Mammary epithelial cell (primary cell): Measurements from ENCODE around the gene STYXL2.

ENCODE experiments used
- EZH2 ChIP-seq: IDR thresholded peaks from 2 replicates; pipeline ENCODE4 v1.6.1; 2012; ENCODE audit warnings: low read length, inconsistent platforms, borderline replicate concordance
- TF ChIP-seq, protein P1 (sequence below), 2 donors: IDR thresholded peaks in 1 of 2; conservative IDR thresholded peaks in 1 of 2; 2 replicates each; pipeline ENCODE4 v1.5.1; 2011 to 2012; ENCODE audit warnings: inconsistent platforms in 2 of 2, low read length in 2 of 2, mild to moderate bottlenecking in 2 of 2, control low read depth in 1 of 2, low read depth in 1 of 2; ENCODE audit not compliant: insufficient read depth in 1 of 2; ENCODE audit errors: extremely low read depth in 1 of 2

DNA sequence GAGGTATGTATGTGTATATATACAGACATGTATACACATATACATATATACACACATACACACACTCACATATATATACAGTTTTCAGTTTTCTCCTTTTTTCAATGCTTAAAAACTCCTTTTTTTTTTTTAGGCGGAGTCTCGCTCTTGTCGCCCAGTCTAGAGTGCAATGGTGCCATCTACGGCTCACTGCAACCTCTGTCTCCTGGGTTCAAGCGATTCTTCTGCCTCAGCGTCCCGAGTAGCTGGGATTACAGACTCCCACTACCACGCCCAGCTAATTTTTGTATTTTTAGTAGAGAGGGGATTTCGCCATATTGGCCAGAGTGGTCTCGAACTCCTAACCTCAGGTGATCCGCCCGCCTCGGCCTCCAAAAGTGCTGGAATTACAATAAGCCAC is 27.0 kb downstream of the STYXL2 start:
- TF ChIP-seq, protein P1, sequence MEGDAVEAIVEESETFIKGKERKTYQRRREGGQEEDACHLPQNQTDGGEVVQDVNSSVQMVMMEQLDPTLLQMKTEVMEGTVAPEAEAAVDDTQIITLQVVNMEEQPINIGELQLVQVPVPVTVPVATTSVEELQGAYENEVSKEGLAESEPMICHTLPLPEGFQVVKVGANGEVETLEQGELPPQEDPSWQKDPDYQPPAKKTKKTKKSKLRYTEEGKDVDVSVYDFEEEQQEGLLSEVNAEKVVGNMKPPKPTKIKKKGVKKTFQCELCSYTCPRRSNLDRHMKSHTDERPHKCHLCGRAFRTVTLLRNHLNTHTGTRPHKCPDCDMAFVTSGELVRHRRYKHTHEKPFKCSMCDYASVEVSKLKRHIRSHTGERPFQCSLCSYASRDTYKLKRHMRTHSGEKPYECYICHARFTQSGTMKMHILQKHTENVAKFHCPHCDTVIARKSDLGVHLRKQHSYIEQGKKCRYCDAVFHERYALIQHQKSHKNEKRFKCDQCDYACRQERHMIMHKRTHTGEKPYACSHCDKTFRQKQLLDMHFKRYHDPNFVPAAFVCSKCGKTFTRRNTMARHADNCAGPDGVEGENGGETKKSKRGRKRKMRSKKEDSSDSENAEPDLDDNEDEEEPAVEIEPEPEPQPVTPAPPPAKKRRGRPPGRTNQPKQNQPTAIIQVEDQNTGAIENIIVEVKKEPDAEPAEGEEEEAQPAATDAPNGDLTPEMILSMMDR (conservative IDR thresholded peaks at IDR 0.05 in 1 of 2, IDR thresholded peaks at IDR 0.05 in 1 of 2; ENCODE audit: extremely low read depth in 1 of 2, insufficient read depth in 1 of 2, low read depth in 1 of 2, low read length in 2 of 2): no peak
- TF ChIP-seq EZH2: no peak
